HepG2 (cell line): Measurements from ENCODE around the gene PROM2. TPM values are rescaled to one million over a fixed set of nuclear protein-coding genes. Genes with fewer than 3 reads are reported as not detected.

Experiments used
- ATAC-seq: fragments of 200-7000 bp; cut with Tn5 transposase; 3 replicates; pipeline ENCODE4 v1.9.1; 2020; ENCODE audit warnings: mild to moderate bottlenecking, moderate library complexity
- BruUV-seq: library from RNA; stranded (reverse); fragments of 400-500 nt; replicated peaks from 2 replicates; lab custom pipeline; 2021; lab: Mats Ljungman, UMichigan
- CTCF ChIA-PET: fragments of 300-600 bp; formaldehyde crosslinking; extraction: SDS; loops from one replicate; lab custom pipeline; 2021; ENCODE audit warnings: low total read pairs, inconsistent platforms, low intra/inter-chr PET ratio; lab: Yijun Ruan, JAX
- POLR2A ChIA-PET: fragments of 350-600 bp; sonication (Branson Sonifier 250); formaldehyde crosslinking; loops from one replicate; lab custom pipeline; 2020; ENCODE audit warnings: antibody characterized with exemption, inconsistent platforms; lab: Yijun Ruan, JAX
- DNase-seq: peaks from one replicate; pipeline ENCODE4 v3.0.0-alpha.2; 2015; ENCODE audit warnings: low spot score
- FAIRE-seq: peaks from 3 replicates; lab custom pipeline; 2011; peaks lifted over from hg19 to GRCh38; lab: Jason Lieb, UNC
- H2AFZ ChIP-seq: one replicate; pipeline ENCODE4 v1.6.1; 2011; ENCODE audit warnings: low read length, inconsistent platforms
- H3K27ac ChIP-seq: fragments of 300-600 bp; 3 replicates; pipeline ENCODE4 v1.8.0; 2011; ENCODE audit warnings: mixed run types, mild to moderate bottlenecking, mixed read lengths, low read length, inconsistent platforms; ENCODE audit not compliant: insufficient read depth; ENCODE audit errors: extremely low read length
- H3K27me3 ChIP-seq, 2 experiments: fragments of 200-600 bp in 1 of 2; 2 replicates in 1 of 2; 3 replicates in 1 of 2; pipeline versions ENCODE4 v1.6.0 to v1.8.0; 2011; ENCODE audit warnings: low read length in 2 of 2, mild to moderate bottlenecking in 2 of 2, moderate library complexity in 2 of 2, inconsistent platforms in 1 of 2; ENCODE audit not compliant: insufficient read depth in 2 of 2, control insufficient read depth in 1 of 2
- H3K36me3 ChIP-seq, 2 experiments: fragments of 200-600 bp in 1 of 2; replicated peaks in 1 of 2; 2 replicates in 1 of 2; 3 replicates in 1 of 2; pipeline versions ENCODE4 v1.5.1 to v1.8.0; 2011; ENCODE audit warnings: low read length in 2 of 2, inconsistent platforms in 1 of 2; ENCODE audit not compliant: insufficient read depth in 2 of 2, control insufficient read depth in 1 of 2
- H3K4me1 ChIP-seq: 2 replicates; pipeline ENCODE4 v1.5.1; 2012; ENCODE audit warnings: low read length, inconsistent platforms; ENCODE audit not compliant: insufficient read depth
- H3K4me2 ChIP-seq: 2 replicates; pipeline ENCODE4 v1.6.0; 2011; ENCODE audit warnings: low read depth, low read length, inconsistent platforms
- H3K4me3 ChIP-seq, 3 experiments: fragments of 200-600 bp in 1 of 3; sonication (generic), shearing (Covaris generic) in 1 of 3; replicated peaks in 1 of 3; 2 replicates each; pipeline ENCODE4 v1.5.1; 2011 to 2016; ENCODE audit warnings: low read length in 3 of 3, inconsistent platforms in 2 of 3, low read depth in 2 of 3, mild to moderate bottlenecking in 2 of 3, control low read depth in 1 of 3, mixed read lengths in 1 of 3; ENCODE audit not compliant: insufficient read depth in 1 of 3
- H3K79me2 ChIP-seq: one replicate; pipeline ENCODE4 v1.6.1; 2011; ENCODE audit warnings: low read length, inconsistent platforms; ENCODE audit not compliant: insufficient read depth
- H3K9ac ChIP-seq: 2 replicates; pipeline ENCODE4 v1.6.0; 2011; ENCODE audit warnings: mild to moderate bottlenecking, low read depth, low read length, inconsistent platforms; ENCODE audit not compliant: insufficient read depth
- H3K9me3 ChIP-seq: 2 replicates; pipeline ENCODE4 v1.5.1; 2012; ENCODE audit warnings: mild to moderate bottlenecking, low read length
- H4K20me1 ChIP-seq: 2 replicates; pipeline ENCODE4 v1.6.0; 2011; ENCODE audit warnings: inconsistent platforms, mild to moderate bottlenecking, low read length, moderate library complexity; ENCODE audit not compliant: insufficient read depth
- POLR2G ChIP-seq: fragments of 200-400 bp; formaldehyde crosslinking; IDR thresholded peaks from 2 replicates; pipeline ENCODE4 v1.6.1; 2018; ENCODE audit warnings: mild to moderate bottlenecking, low read depth, low read length, moderate library complexity
- SMARCE1 ChIP-seq: fragments of 450-650 bp; IDR thresholded peaks from 2 replicates; pipeline ENCODE4 v1.6.1; 2017; ENCODE audit warnings: borderline replicate concordance
- WGBS: methylation state at CpG from one replicate; pipeline ENCODE4 v1.1.6; 2017; ENCODE audit warnings: low lambda C conversion rate; 5-methylcytosine and 5-hydroxymethylcytosine counted together
- in situ Hi-C: cut with HindIII; loops from 2 replicates; pipeline ENCODE4 v1.10.0; 2017; ENCODE audit warnings: low pct_unique_long_range_greater_than_20kb; ENCODE audit not compliant: extremely low pct_ligation_motif_present
- intact Hi-C: fragments of 100-400 bp; cut with micrococcal nuclease; formaldehyde crosslinking; loops from one replicate; pipeline ENCODE4 v1.10.0; 2022; ENCODE audit not compliant: unreplicated experiment
- polyA plus RNA-seq, 8 experiments: library from polyadenylated mRNA; depleted of rRNA in 3 of 8; stranded (reverse) in 7 of 8; unstranded in 1 of 8; fragments of >200 nt; fragmentation: Illumina TruSeq in 4 of 8; extraction: Trizol in 4 of 8; gene quantifications; 2 replicates each; pipeline versions ENCODE4 v1.2.1 to v1.2.3, GENCODE V29; 2011 to 2016; ENCODE audit warnings: low read depth in 4 of 8, missing spikeins in 1 of 8, mixed read lengths in 1 of 8; ENCODE audit not compliant: insufficient read depth in 1 of 8
- total RNA-seq, 5 experiments: library from RNA; depleted of rRNA; stranded (reverse); fragments of >200 nt; fragmentation: Illumina TruSeq; extraction: Trizol; gene quantifications; 2 replicates each; pipeline ENCODE4 v1.2.3, GENCODE V29; 2016; ENCODE audit warnings: low read depth in 1 of 5
- TF ChIP-seq, protein P1 (sequence below): sonication (generic); formaldehyde crosslinking; IDR thresholded peaks from 2 replicates; pipeline ENCODE4 v1.4.0; 2020; ENCODE audit warnings: missing genetic modification reagents, borderline replicate concordance

PROM2 gene
- total and polyA plus RNA-seq, 2 of the 13 experiments (the other 11 are each of a cell fraction or from before 2014, with no cell fraction given): not detected

DNA sequence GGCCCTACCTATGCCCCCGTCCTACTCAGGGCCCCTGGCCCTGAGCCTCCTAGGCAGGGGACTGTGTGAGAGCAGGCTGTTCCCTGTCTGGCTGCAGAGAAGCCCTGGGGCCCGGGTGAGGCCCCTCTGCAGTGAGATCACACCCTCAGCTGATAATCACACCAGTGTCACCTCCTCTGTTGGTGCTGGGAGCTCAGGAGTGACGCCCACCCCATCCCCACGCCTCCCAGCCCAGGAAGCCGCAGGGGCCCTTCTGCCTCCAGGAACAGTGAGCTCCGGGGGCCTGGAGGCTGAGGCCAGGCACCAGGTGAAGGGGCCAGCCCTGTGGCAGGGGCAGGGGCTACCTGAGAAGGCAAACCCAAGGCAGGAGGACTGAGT is 42.9 kb downstream of the PROM2 start:
- no peak for FAIRE-seq
- intact Hi-C loops: no loop called here
- 0% methylated on average over 2 of the region's 6 CpGs for WGBS
- no peak for DNase-seq
- CTCF ChIA-PET: no interaction called here
- Histone ChIP-seq H3K4me1 (no peaks in the 10 kb centered on the region), H4K20me1 (no peaks in the 10 kb centered on the region; the same call in 1 of the 2 replicates)
- TF ChIP-seq POLR2G (no peak), SMARCE1 (no peak)
- TF ChIP-seq, all 625 proteins: peak for 0
- BruUV-seq: no TSS peak
- Histone ChIP-seq H3K36me3 (no peaks in the 10 kb centered on the region), H3K79me2 (no peaks in the 10 kb centered on the region), H3K27ac (no peak overlapping the region), H3K4me3 (no peak overlapping the region), H3K9ac (no peak overlapping the region), H2AFZ (no peak overlapping the region), H3K9me3 (no peaks in the 10 kb centered on the region), H3K4me2 (no peak overlapping the region), H3K27me3 (peaks cover 15 to 79% of the 10 kb centered on the region in 2 experiments)
- POLR2A ChIA-PET: no interaction called here
- no peak for ATAC-seq
- in situ Hi-C loops: loop anchor here (5.0 kb wide), 1 partner anchor 85 kb away; no protein-coding TSS in a partner anchor

DNA sequence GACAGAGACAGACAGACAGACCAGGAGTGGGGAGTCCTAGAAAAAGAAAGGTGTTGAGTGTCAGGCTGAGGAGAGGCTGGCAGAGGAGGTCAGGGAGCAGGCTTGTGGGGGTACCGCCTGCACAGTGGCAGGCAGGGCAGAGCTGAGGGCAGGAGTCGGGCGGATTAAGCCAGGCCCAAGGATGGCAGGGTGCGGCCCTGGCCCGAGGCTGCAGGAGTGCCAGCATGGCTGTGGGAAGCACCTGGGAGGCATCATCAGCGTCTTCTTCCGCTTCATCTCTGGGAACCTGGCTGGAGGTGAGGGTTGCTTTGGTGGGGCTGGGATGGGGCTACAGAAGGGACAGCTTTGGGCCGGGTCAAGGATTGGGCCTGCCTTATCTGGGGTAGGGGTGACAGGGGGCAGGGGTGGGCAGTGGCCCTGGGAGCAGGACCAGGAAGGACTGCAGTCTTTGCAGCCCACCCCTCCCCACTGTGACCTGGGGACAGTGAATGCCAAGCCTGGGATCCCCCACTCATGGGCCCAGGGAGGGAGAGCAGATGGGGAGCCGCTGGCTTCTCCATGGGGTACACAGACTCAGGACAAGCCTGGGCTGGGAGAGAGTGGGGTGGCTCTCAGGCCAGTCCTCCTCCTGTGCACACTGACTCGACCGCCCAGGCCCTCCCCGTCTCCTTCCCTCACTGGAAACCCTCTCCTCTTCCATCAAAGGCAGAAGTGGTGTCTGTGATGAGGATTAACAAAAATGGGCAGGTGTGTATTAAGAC is 43.6 kb downstream of the PROM2 start:
- no TSS peak for BruUV-seq
- Histone ChIP-seq H3K4me1 (no peaks in the 10 kb centered on the region), H4K20me1 (no peaks in the 10 kb centered on the region; the same call in 1 of the 2 replicates), H3K36me3 (no peaks in the 10 kb centered on the region), H3K27me3 (peaks cover 13 to 77% of the 10 kb centered on the region in 2 experiments), H3K79me2 (no peaks in the 10 kb centered on the region), H3K4me2 (no peak overlapping the region), H3K9me3 (no peaks in the 10 kb centered on the region), H3K4me3 (no peak overlapping the region), H3K27ac (no peak overlapping the region), H3K9ac (no peak overlapping the region), H2AFZ (no peak overlapping the region)
- ATAC-seq (no peak), FAIRE-seq (no peak), DNase-seq (no peak)
- in situ Hi-C loops: loop anchor here (5.0 kb wide), 1 partner anchor 86 kb away; no protein-coding TSS in a partner anchor
- TF ChIP-seq, protein P1, sequence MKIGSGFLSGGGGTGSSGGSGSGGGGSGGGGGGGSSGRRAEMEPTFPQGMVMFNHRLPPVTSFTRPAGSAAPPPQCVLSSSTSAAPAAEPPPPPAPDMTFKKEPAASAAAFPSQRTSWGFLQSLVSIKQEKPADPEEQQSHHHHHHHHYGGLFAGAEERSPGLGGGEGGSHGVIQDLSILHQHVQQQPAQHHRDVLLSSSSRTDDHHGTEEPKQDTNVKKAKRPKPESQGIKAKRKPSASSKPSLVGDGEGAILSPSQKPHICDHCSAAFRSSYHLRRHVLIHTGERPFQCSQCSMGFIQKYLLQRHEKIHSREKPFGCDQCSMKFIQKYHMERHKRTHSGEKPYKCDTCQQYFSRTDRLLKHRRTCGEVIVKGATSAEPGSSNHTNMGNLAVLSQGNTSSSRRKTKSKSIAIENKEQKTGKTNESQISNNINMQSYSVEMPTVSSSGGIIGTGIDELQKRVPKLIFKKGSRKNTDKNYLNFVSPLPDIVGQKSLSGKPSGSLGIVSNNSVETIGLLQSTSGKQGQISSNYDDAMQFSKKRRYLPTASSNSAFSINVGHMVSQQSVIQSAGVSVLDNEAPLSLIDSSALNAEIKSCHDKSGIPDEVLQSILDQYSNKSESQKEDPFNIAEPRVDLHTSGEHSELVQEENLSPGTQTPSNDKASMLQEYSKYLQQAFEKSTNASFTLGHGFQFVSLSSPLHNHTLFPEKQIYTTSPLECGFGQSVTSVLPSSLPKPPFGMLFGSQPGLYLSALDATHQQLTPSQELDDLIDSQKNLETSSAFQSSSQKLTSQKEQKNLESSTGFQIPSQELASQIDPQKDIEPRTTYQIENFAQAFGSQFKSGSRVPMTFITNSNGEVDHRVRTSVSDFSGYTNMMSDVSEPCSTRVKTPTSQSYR (CRISPR knock-in tag): no peak
- ChIA-PET CTCF (no interaction called here), POLR2A (no interaction called here)
- intact Hi-C loops: no loop called here
- 6% methylated on average over 9 of the region's 12 CpGs for WGBS
